GM12878 (cell line): ENCODE results near the gene GRHL1. TPM values are rescaled to one million over a fixed set of nuclear protein-coding genes. Genes with fewer than 3 reads are reported as not detected.

Experiments used
- ATAC-seq: fragments of 200-7000 bp; cut with Tn5 transposase; 3 replicates; pipeline ENCODE4 v1.9.1; 2020; ENCODE audit warnings: mild to moderate bottlenecking, moderate library complexity
- BruUV-seq: library from RNA; stranded (reverse); fragments of 400-500 nt; replicated peaks from 2 replicates; lab custom pipeline; 2021; lab: Mats Ljungman, UMichigan
- CTCF ChIA-PET: fragments of 300-600 bp; sonication (Branson Sonifier 250); formaldehyde crosslinking; extraction: SDS; loops from one replicate; lab custom pipeline; 2021; ENCODE audit warnings: inconsistent platforms; lab: Yijun Ruan, JAX
- POLR2A ChIA-PET: fragments of 350-600 bp; formaldehyde crosslinking; extraction: SDS; loops from one replicate; lab custom pipeline; 2021; ENCODE audit warnings: inconsistent platforms; lab: Charles Lee
- RAD21 ChIA-PET: fragments of 300-600 bp; sonication (Branson Sonifier 250); formaldehyde crosslinking; loops from one replicate; lab custom pipeline; 2023; ENCODE audit warnings: antibody characterized with exemption; ENCODE audit not compliant: unreplicated experiment; lab: Charles Lee
- SMC1A ChIA-PET: fragments of 300-600 bp; sonication (Branson Sonifier 250); formaldehyde crosslinking; loops from one replicate; lab custom pipeline; 2023; ENCODE audit not compliant: unreplicated experiment, uncharacterized antibody; lab: Charles Lee
- DNase-seq: peaks from one replicate; pipeline ENCODE4 v3.0.0-alpha.2; 2011; ENCODE audit warnings: low read depth, low spot score
- FAIRE-seq: peaks from 3 replicates; lab custom pipeline; 2011; peaks lifted over from hg19 to GRCh38; lab: Jason Lieb, UNC
- H2AFZ ChIP-seq: 2 replicates; pipeline ENCODE4 v1.6.0; 2011; ENCODE audit warnings: low read depth, low read length, control low read depth; ENCODE audit not compliant: control insufficient read depth
- H3K27ac ChIP-seq: 2 replicates; pipeline ENCODE4 v1.5.1; 2011; ENCODE audit warnings: control low read depth; ENCODE audit not compliant: control insufficient read depth, insufficient read depth
- H3K27me3 ChIP-seq, 2 experiments: replicated peaks in 1 of 2; 2 replicates each; pipeline versions ENCODE4 v1.6.0 to v1.6.1; 2011; ENCODE audit warnings: low read length in 1 of 2; ENCODE audit not compliant: control insufficient read depth in 2 of 2, insufficient read depth in 2 of 2
- H3K36me3 ChIP-seq, 2 experiments: 2 replicates each; pipeline ENCODE4 v1.5.1; 2011; ENCODE audit warnings: low read length in 1 of 2; ENCODE audit not compliant: control insufficient read depth in 2 of 2, insufficient read depth in 2 of 2
- H3K4me1 ChIP-seq: 2 replicates; pipeline ENCODE4 v1.6.1; 2011; ENCODE audit warnings: mild to moderate bottlenecking, low read length, moderate library complexity, mixed read lengths; ENCODE audit not compliant: control insufficient read depth, insufficient read depth
- H3K4me2 ChIP-seq: 2 replicates; pipeline ENCODE4 v1.6.0; 2011; ENCODE audit warnings: control low read depth; ENCODE audit not compliant: control insufficient read depth, insufficient read depth
- H3K4me3 ChIP-seq: fragments of 200-600 bp; sonication (generic); 2 replicates; pipeline ENCODE4 v1.5.1; 2016
- H3K79me2 ChIP-seq: 2 replicates; pipeline ENCODE4 v1.6.0; 2011; ENCODE audit warnings: low read length; ENCODE audit not compliant: control insufficient read depth, insufficient read depth
- H3K9ac ChIP-seq: 2 replicates; pipeline ENCODE4 v1.8.0; 2011; ENCODE audit warnings: low read length, control low read depth, mixed read lengths; ENCODE audit not compliant: control insufficient read depth, insufficient read depth
- H3K9me3 ChIP-seq: replicated peaks from 3 replicates; pipeline ENCODE4 v1.5.1; 2011; ENCODE audit warnings: mild to moderate bottlenecking, low read length; ENCODE audit not compliant: control insufficient read depth, insufficient read depth
- H4K20me1 ChIP-seq: 2 replicates; pipeline ENCODE4 v1.6.0; 2011; ENCODE audit not compliant: control insufficient read depth, insufficient read depth
- FOXK2 ChIP-seq: fragments of 450-650 bp; IDR thresholded peaks from 2 replicates; pipeline ENCODE4 v1.6.1; 2017; ENCODE audit warnings: mild to moderate bottlenecking, moderate library complexity
- IKZF1 ChIP-seq: fragments of 450-650 bp; conservative IDR thresholded peaks from 2 replicates; pipeline ENCODE4 v1.6.1; 2017; ENCODE audit warnings: antibody characterized with exemption, mild to moderate bottlenecking
- IKZF2 ChIP-seq, 2 experiments: fragments of 450-650 bp; IDR thresholded peaks; 2 replicates each; pipeline ENCODE4 v1.6.1; 2017; ENCODE audit warnings: mild to moderate bottlenecking in 2 of 2, moderate library complexity in 2 of 2
- NRF1 ChIP-seq: conservative IDR thresholded peaks from 2 replicates; pipeline ENCODE4 v1.6.1; 2011; ENCODE audit warnings: mild to moderate bottlenecking, low read depth, low read length, improper control_type of control experiment
- POLR2A ChIP-seq: IDR thresholded peaks from 2 replicates; pipeline ENCODE4 v1.6.1; 2011; ENCODE audit warnings: low read depth, mild to moderate bottlenecking, low read length
- POLR2AphosphoS2 ChIP-seq: IDR thresholded peaks from 2 replicates; pipeline ENCODE4 v1.6.1; 2011; ENCODE audit warnings: low read depth, mild to moderate bottlenecking, low read length, improper control_type of control experiment, moderate library complexity
- ZNF687 ChIP-seq: fragments of 450-650 bp; IDR thresholded peaks from 2 replicates; pipeline ENCODE4 v1.6.1; 2017; ENCODE audit warnings: mild to moderate bottlenecking, moderate library complexity
- WGBS: methylation state at CpG from one replicate; pipeline ENCODE4 v1.1.6; 2016; ENCODE audit warnings: low lambda C conversion rate; ENCODE audit not compliant: insufficient replicate concordance, insufficient coverage; ENCODE audit errors: missing lambda C conversion rate; 5-methylcytosine and 5-hydroxymethylcytosine counted together
- in situ Hi-C: fragments of 300-500 bp; cut with MboI; formaldehyde crosslinking; loops from 9 replicates; pipeline ENCODE4 v1.14.3; 2018; ENCODE audit warnings: mixed read lengths
- intact Hi-C: fragments of 100-400 bp; cut with micrococcal nuclease; formaldehyde crosslinking; loops from one replicate; pipeline ENCODE4 v1.14.2; 2022; ENCODE audit not compliant: unreplicated experiment
- polyA plus RNA-seq, 11 experiments: library from polyadenylated mRNA; depleted of rRNA in 4 of 11; unstranded in 6 of 11; stranded (reverse) in 5 of 11; fragments of >200 nt; fragmentation: Nextera tagmentation in 4 of 11; fragmentation: Illumina TruSeq in 1 of 11; extraction: Ambion mirVana in 4 of 11; extraction: Trizol in 1 of 11; gene quantifications; 1 replicate in 1 of 11; 2 replicates in 10 of 11; pipeline versions ENCODE4 v1.2.1 to v1.2.3, GENCODE V29; 2011 to 2016; ENCODE audit warnings: inconsistent platforms in 2 of 11, missing spikeins in 2 of 11, low read depth in 1 of 11
- total RNA-seq, 4 experiments: library from RNA; depleted of rRNA in 3 of 4; stranded (reverse); fragments of >200 nt in 3 of 4; fragmentation: Illumina TruSeq in 1 of 4; extraction: Trizol in 1 of 4; gene quantifications; 2 replicates each; pipeline versions ENCODE4 v1.2.1 to v1.2.3, GENCODE V29; 2013 to 2021

Gene GRHL1
- total and polyA plus RNA-seq, 10 of the 15 experiments (the other 5 are each of a cell fraction or from before 2014, with no cell fraction given) = 0.09 to 0.81 (median 0.28) TPM; not detected in 1

DNA sequence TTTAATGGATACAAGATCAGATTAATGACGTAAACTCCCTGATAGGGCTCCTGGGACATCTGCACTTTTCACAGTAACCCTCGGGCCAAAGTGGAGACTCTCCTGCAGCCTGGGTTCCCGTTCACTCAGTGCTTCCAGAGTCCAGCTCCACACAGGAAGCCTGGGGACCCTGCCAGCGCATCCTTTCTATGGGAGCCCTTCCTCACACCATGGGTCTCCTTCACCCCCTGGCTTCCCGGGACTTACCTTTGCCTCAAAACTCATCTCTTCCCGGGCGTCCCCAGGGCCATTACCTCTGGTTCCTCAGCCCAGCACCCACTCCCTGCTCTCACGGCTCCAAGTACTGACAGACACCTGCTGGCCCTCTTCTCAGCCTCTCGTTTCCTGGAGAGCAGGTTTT is 51.2 kb downstream of the GRHL1 start:
- Histone ChIP-seq H3K27ac (no peak overlapping the region), H3K9me3 (no peaks in the 10 kb centered on the region), H3K4me1 (no peaks in the 10 kb centered on the region), H2AFZ (no peak overlapping the region), H3K36me3 (no peaks in the 10 kb centered on the region), H3K79me2 (no peaks in the 10 kb centered on the region), H3K27me3 (no peaks in the 10 kb centered on the region), H3K4me2 (no peak overlapping the region), H3K4me3 (no peak overlapping the region), H4K20me1 (no peaks in the 10 kb centered on the region), H3K9ac (no peak overlapping the region)
- BruUV-seq = no TSS peak
- DNase-seq = no peak
- TF ChIP-seq ZNF687 (no peak), FOXK2 (no peak), POLR2AphosphoS2 (no peak), IKZF1 (no peak), NRF1 (no peak), POLR2A (no peak), IKZF2 (IDR thresholded peaks at IDR 0.05) (no peak)
- intact Hi-C loops = no loop called here
- in situ Hi-C loops = no loop called here
- WGBS = 51% methylated on average over 9 of the region's 9 CpGs
- POLR2A ChIA-PET = no interaction called here
- FAIRE-seq = no peak
- SMC1A ChIA-PET = interaction anchor here (2.6 kb wide), 1 partner anchor 19 kb away, joined by 10 read pairs; no protein-coding TSS in a partner anchor
- CTCF ChIA-PET = no interaction called here
- RAD21 ChIA-PET = no interaction called here
- ATAC-seq = no peak
